Pulmonary artery endothelial cell (primary cell): ENCODE measurements around the gene CNTN4. TPM values are rescaled to one million over a fixed set of nuclear protein-coding genes. Genes with fewer than 3 reads are reported as not detected.
"Not testable (repeated sequence)": the region's sequence is repeated elsewhere in the genome, so short reads cannot be mapped to it uniquely, and the experiment has no call there.

Source experiments
- DNase-seq: peaks from one replicate; pipeline ENCODE4 v3.0.0-alpha.2; 2011; ENCODE audit warnings: low read depth, low spot score
- total RNA-seq: library from RNA; depleted of rRNA; stranded (reverse); fragments of >200 nt; gene quantifications from 2 replicates; pipeline ENCODE4 v1.2.3, GENCODE V29; 2014

CNTN4 gene
- total RNA-seq, 1 donor from 2014 or later: not detected

DNA sequence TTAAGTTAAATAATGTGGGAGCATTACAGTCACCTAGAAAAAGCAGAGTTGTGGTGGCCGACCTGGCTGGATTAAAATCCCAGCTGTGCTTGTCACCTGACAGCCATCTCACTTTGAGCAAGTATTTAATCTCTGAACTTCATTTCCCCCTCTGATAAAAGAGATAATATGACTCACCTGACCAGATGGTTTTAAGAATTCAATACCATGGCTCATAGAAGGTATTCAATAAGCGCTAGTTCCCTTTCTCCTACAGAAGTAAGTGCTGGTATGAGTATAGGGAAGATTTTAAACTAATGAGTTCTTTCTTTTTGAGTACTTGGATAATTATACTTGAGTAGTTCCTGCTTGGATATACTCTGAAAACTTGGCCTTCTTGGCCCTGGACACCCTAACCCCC is 686.0 kb downstream of the CNTN4 start:
- DNase-seq: no peak

DNA sequence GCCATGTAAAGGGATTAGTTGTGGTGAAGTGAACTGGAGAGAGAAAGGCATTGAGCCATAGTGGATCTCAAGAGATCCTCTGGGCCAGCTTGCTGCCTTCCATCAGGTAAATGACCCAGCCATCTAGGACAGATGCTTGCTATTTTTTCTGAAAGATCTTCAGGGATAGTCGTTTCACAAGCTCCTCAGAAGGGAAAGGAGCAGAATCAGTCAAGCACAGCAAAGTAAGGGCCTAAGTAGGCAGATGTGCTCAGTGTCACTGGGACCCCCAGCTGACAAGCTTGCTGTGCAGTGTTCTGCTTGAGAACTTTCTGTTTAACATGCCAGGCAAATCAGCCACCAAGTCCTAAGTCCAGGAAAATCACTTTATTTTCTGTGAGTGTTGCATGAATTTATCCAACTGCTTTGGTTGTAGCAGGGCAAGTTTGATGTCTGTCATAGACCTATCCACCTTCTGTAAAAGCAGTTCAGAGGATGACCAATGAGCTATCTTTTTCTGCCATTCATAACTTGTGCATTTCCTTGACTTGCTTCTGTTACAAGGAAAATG is 691.7 kb downstream of the CNTN4 start:
- DNase-seq: no peak

DNA sequence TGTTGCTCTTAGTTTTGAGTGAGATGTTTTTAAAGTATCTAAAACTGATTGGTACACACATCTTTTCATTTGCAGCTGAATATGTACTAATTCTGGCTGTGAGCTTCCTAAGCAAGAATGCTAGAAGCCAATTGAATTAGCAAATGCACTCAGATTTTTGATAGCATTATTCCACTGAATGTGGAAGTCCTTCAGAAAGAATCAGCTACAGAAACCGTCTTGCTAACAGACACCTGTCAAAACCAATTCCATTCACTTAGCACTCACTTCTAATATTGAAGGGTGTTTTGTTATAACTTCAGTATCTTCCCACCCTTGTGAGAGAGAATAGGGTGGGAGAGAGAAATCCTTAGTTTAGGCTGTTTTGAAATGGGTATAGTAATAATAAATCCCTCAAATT is 693.8 kb downstream of the CNTN4 start:
- no peak for DNase-seq

DNA sequence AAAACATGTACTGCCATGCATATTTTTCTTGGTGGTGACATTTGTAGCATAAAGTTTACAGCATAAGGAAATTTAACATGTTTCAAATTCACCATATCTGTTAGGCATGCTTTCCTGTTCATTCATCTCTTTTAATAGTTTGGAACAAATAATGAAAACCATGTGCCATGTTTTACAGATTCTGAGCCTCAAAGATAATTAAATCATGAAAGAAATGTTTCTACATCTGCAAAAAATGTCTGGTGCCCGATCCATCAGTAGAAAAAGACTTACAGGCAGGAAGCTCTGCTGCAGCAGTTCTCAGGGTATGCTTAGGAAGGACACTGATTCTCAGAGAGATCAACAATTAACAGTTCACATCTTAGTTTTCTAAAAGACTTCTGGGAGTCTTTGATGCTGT is 695.3 kb downstream of the CNTN4 start:
- DNase-seq: no peak

DNA sequence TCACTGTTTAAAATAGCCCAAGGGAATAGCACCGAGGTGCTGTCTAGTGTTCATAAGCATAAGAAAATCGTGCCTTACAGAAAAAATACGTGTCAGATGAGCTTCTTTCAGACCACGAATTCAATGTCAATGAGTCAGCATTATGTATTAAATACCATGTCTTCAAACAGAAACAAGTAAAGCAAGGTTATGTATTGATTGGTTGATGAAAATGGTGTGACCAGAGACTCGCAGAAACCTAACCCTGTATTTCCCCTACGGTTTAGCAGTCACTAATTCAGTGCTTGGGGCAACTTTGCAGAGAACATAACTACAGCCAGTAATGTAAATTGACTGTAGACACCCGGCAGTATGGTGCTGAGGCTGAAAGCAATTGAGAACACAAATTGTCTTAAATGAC is 703.8 kb downstream of the CNTN4 start:
- DNase-seq: no peak

DNA sequence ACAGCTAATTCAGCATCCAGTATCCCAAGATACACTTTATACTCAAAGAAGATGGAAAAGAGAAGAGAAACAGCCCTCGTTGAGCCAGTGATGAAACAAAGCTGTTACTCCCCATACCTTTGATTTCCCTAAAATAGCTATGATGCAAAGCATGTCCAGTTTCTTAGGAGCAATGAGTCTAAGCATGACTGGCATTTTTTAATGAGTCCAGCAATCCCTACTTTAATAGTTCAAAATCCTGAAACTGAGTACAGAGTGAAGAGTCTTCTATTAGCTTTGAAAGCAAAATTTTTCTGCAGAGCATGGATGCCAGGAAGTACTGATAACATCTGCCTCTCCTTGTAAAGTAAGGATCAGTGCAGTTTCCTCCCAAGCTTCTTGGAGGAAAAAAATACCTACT is 708.8 kb downstream of the CNTN4 start:
- DNase-seq: no peak

DNA sequence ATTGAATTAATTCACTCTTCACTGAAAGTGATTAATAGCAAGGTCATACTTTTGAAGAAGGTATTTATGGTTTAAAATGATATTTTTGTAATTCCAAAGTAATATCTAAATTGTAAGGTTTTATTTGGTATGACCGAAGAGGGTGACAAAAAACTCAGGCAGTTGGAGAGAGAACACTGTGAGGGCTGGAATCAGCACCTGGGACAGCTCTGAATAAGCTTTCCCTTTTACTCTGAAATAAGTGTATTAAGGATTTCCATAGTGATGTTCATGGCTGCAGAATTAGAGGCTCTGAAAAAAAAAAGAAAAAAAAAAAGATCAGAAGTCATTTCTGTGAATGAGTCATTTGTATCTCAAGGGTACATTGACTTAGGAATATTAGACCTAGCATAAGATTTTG is 712.1 kb downstream of the CNTN4 start:
- no peak for DNase-seq

DNA sequence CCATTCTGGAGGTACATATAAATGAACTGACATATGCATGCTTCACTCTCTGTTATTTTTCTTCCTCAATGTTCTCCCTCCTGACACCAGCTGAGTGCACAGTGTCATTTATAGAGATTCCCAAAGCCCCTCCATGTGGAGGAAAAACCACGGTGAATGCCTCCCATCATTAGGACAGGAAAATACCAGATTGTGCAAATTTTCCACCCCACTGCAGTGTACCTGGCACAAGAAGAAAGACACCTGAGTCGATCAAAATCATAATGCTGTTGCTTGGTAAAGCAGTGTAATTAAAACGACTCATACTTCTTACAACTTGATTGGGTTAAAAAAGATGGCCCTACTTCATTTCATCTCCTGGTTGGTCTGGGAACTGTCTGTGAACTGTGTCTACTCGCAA is 720.9 kb downstream of the CNTN4 start:
- DNase-seq: no peak

DNA sequence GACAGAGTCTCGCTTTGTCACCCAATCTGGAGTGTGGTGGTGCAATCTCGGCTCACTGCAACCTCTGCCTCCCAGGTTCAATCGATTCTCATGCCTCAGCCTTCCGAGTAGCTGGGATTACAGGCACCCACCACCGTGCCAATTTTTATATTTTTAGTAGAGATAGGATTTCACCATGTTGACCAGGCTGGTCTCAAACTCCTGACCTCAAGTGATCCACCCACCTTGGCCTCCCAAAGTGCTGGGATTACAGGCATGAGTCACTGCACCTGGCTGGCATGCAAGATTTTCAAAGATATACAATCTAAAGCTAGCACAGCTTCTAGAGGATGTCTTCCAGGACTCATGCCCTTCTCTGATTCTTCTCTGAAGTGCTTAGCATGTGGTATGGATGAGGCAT is 722.3 kb downstream of the CNTN4 start:
- not testable (repeated sequence) for DNase-seq

DNA sequence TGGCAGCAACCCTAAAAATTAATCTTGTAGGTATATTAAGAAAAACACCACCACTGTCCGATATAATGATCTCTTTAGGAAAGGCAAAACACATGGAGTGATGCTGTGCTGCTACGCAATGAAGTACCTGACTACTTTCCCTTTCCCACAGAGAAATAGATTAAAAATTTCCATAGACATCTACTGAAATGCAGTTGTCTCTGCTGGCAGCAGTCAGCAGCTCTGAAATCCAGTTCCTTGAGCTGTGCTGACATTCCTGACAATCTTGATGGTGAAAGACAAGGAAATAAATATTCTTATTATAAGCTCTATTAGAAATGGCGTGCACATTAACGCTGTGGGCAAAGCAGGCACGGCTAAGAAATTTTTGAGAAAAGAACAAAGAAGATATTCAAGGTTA is 723.9 kb downstream of the CNTN4 start:
- DNase-seq: no peak

DNA sequence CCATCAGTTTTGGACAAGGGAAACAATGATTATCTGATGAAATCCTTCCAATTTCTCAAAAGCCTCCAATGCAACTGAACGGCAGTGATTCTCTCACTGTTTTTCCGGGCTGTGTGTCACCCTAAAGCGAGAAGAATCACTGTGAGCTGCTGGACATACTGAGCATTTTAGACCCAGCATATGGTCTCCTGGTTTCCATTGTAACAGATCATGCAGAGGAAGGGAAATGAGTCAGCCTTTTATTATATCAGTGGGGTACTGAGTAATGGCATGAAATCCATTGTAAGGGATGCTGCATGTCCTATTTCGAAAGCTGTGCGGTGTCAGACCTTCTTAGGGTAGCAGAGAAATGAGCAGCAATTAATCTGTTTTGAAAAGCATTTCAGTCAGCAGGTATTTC is 724.4 kb downstream of the CNTN4 start:
- no peak for DNase-seq

DNA sequence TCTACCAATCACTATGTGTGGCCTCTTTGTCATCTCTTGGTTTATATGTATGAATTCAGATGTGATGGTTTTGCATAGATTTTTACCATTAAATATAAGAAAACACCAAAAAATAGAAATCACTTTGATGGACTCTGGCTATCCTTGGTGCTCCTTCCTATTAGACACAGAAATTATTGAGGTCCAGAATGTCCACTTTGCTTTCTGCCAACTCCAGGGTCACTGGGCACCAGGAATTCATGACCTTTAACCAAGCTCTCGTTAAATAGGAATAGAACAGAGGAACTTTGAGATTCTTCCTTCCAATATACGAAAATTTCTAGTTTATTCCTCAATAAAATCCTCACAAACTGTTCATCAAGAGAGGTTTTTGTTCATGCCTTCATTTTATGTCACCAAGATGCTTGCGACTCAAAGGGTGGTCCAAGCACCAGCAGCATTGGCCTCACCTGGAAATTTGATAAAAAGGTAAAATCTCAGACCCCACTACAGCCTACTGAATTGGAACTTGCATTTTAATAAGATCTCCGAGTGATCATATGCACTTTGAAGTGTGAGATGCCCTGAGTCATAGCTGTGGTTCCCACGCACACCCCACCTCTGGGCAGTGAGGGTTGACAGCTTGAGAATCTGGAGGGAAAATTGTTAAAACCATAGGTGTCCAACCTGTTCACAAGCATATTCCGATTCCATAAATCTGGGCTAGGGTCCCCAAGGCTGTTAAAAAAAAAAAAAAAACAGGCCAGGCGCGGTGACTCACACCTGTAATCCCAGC is 725.0 kb downstream of the CNTN4 start:
- no peak for DNase-seq

DNA sequence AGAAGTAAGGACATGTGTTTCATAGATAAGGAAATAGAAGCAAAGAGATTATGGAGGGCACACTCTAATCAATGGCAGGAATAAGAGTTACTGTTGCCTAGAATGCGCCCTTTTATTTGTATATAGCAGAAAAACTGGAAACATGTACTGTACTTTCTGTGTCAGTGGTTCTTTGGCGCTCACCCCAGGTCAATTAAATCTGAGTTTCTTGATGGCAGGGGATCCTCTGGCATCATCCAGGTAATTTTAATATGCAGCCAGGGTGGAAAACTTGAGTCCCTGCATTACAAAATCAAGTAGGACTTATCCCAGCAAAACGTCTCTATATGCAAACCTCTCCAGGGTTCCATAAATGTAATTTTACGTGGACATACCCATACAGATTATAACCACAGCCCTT is 727.4 kb downstream of the CNTN4 start:
- no peak for DNase-seq

DNA sequence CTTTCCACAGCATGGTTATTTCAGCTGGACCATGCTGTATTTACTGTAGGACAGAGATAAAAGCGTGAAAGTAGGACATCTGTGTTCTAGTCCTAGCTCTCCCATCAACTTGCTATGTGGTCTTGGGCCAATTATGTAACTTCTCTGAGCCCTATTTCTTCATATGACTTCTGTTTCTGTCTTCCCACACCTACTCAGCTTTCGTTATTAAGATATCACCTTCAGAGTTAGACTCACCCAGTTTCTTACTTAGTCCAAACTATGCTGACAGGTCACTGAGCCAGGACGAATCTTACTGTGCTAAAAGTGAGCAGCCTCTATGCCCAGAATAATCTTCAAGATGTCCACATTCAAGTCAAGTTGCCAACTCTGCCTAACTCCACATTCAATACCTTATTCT is 727.8 kb downstream of the CNTN4 start:
- DNase-seq: no peak

DNA sequence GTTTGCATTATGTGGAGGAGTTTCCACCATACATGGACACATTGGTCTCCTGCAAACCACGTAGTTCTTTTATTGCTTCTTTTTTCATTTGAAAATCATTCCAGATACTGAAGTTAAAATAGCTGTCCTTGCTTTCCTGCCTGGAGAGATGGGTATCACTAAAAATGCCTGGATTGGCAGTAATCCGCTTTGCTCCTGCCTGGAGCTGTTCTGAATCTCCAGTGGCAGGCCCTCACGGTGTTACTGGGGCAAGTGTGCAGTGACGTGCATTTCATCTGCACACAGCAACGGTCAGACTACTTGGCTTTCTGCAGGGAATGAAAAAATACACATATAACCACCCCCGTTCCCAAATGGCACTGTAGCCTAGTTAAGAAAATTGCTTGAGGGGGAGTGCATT is 738.6 kb downstream of the CNTN4 start:
- no peak for DNase-seq

DNA sequence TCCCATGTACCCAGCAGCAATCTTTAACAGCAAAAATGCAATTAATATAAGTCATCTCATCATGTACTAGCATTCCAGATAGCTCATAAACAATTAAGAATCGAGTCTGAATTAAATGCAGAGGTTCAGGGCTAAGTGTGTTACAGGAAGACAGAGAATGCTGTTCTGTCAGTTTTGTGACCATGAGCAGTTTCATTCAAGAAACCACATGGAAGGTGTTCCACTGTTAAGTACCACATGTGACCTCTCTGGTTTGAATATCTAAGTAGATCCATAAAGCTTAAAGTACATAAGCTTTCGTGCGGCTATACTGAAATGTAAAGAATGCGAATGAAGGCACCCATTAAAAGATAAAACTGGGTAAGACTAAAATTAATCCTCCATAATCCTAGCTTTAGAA is 739.2 kb downstream of the CNTN4 start:
- no peak for DNase-seq

DNA sequence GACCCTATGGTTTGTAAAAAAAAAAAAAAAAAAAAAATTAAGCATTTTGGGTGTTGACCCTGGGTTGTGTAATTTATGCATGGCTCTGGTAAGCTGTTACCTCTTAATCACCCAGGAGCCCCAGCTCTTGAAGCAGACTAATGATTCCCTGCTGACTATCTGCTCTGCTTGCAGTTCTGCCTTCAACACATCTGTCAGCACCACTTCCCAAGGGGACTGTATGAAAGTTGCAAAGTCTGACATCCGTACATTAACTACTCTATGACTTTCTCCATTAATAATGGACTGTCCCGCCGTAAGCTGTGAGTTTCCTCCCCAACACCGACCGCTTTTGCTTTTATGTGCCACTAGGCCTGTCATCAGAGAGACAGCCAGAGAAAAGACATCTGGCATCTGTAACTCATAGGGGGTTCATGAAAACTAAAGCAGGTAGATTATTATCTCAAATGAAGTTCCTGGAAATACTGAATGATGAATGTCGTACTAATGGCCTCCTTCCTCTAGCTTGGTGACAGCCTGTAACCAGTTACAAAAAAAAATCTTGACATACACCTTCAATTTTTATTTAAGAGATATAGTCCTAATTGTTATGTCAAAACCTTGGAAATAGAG is 740.0 kb downstream of the CNTN4 start:
- no peak for DNase-seq

DNA sequence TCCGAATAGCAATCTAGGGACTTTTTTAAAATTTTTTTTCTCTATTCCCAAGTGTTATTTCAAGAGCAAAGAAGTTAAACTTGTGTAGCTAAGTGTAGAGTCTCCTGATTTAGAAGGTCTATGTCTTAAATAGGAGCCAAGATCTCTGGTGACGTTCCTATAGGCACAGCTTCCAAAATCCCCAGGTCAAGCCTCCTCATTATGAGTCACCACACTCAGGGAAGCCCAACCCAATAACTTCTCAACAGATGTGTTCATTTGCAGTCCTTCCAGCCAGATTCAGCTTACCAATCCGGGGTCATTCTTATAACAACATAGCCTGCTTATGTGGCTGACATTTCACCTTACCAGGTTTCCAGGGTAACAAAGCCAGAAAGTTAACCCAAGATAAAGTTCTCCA is 741.2 kb downstream of the CNTN4 start:
- DNase-seq: no peak

DNA sequence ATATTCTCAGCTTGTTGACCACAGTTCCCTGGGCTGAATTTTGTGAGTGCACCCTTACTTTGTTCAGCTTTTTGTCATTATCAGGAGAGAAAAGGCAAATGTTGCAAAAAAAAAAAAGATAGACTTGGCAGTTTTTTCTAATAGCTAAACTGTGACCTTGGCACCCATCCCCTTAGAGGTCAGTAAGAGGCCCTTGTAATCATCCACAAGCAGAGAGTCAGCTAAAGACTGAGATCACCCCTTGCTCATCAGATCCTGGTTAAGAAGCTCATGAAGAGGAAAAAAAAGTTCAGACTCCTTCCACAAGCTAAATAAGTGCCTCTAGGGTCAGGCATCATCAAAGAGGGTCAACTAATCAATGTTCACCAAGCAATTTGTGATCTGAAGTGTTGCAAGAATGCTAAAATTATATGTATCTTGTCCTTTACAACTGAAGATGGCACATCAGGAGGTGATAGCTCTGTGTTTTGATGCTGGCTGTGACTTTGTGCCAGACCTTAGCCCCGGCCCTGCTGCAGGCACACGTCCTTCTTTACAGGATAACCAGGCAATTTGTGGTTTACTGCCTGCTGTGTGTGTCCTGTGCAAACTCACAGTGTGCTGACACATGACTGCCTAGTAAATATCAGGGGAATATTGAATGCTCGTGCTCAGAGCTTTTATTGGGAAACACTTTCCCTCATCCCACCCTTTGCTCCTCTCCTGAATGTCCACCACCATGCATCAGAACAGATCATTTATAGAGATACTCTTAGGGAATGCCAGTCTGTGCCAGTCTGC is 748.6 kb downstream of the CNTN4 start:
- DNase-seq: no peak

DNA sequence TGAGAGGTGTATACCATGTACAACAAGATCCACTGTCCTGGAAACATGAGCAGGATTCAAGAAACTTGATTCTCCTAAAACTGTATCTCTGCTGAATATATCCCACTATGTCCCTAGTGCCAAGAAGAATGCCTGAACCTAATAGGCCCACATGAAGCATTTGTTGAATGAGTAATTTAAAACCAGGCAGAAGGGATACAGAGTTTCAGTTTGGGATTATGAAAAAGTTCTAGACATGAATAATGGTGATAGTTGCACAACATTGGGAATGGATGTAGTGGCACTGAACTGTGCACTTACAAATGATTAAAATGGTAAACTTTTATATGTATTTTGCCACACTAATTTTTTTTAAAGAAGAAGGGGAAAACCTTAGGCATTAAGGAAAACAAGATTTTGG is 750.4 kb downstream of the CNTN4 start:
- no peak for DNase-seq

DNA sequence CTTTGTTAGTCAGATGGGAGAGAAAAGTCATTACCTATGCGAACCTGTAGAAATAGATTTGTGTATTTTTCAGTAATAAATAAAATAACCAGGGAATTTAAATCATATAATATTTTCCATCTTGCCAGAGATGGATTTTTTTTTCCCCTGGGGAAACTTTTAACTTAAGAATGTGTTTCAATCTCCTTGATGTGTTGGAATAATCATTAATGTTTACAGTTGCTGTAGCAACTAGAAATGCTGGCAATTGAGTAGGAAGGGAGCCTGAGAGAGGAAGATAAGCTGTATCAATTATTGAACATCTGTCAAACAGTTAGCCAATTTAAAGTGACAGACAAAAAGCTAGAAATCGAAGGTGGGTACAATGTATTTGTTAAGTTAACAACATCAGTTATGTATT is 752.0 kb downstream of the CNTN4 start:
- no peak for DNase-seq

DNA sequence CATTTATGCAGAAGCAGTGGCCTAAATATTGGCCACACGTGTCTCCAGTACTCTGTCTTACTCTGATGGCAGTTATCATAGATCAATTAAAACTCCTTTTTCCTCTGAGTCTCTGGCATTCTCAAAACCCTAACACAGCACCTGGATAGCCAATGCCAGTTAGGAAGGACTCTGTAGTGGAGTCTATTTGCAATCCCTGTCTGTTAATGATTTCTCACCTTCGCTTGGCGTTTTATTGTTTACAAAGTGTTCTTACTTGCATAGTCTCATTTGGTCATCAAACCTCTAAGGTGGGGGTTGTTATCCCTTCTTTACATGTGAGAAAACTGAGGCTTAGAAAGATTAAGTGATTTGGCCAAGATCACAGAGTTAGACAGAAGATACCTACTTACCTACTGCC is 752.7 kb downstream of the CNTN4 start:
- no peak for DNase-seq
